ENCODE results near the gene MRPS22. TPM values are rescaled to one million over a fixed set of nuclear protein-coding genes. Genes with fewer than 3 reads are reported as not detected.

The MRPS22 gene
- total RNA-seq, 1 experiment from 2014 or later: 45.7 TPM

DNA sequence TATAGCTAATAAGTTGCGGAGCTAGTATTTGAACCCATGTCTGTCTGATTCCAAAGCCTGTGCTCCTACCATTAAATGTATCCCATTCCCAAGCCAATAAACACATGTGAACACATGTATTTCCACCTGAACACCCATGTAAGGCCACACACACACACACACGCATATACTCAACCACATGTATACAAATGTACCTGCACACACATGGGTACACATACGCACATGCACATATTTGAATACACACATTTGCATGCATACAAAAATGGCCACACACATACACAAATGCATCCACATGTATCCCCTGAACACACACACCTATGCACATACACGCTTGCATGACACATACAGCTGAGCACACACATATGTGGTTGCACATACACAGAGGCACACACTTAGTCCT lies 5.4 kb upstream of the MRPS22 start:
- Histone ChIP-seq H4K91ac (ENCODE audit: insufficient read length, low read depth, low read length) (no peak overlapping the region), H3K4ac (ENCODE audit: low read depth, low read length) (no peak overlapping the region), H3K14ac (ENCODE audit: insufficient read depth, low read length) (no peak overlapping the region), H3K18ac (ENCODE audit: insufficient read length, low read depth, low read length) (no peak overlapping the region), H3K4me2 (ENCODE audit: insufficient read depth, insufficient read length, low read length) (no peak overlapping the region), H3T11ph (ENCODE audit: low read length) (no peak overlapping the region), H2BK12ac (ENCODE audit: insufficient read length, low read depth, low read length) (no peak overlapping the region), H3K27me3 (ENCODE audit: insufficient read depth, low read length) (no peaks in the 10 kb centered on the region), H2AK5ac (ENCODE audit: insufficient read length, low read length) (no peak overlapping the region), H4K20me1 (ENCODE audit: control insufficient read depth, insufficient read depth, insufficient read length) (no peaks in the 10 kb centered on the region), H2BK20ac (ENCODE audit: low read depth, low read length, poor library complexity, severe bottlenecking) (no peak overlapping the region), H2BK5ac (ENCODE audit: insufficient read length, low read length) (no peak overlapping the region), H4K8ac (replicated peaks; ENCODE audit: insufficient read length, low read depth, low read length) (no peak overlapping the region), H3K23me2 (ENCODE audit: insufficient read length, low read depth, low read length, poor library complexity, severe bottlenecking) (no peaks in the 10 kb centered on the region), H3K9me3 (ENCODE audit: control insufficient read depth, low read depth, low read length) (no peaks in the 10 kb centered on the region), H3K27ac (ENCODE audit: insufficient read length, low read depth, low read length) (no peak overlapping the region), H3K9ac (ENCODE audit: extremely low read depth, insufficient read length, low read length) (no peak overlapping the region), H2AFZ (ENCODE audit: low read length) (no peak overlapping the region), H3K4me1 (ENCODE audit: insufficient read depth, low read length) (no peaks in the 10 kb centered on the region), H3K56ac (ENCODE audit: insufficient read length, low read depth, low read length) (no peak overlapping the region), H3K79me1 (ENCODE audit: insufficient read depth, low read depth, low read length, poor library complexity, severe bottlenecking) (no peaks in the 10 kb centered on the region), H2BK120ac (ENCODE audit: low read depth, low read length, poor library complexity, severe bottlenecking) (no peak overlapping the region), H3K79me2 (ENCODE audit: insufficient read depth, low read length) (no peaks in the 10 kb centered on the region), H4K5ac (ENCODE audit: insufficient read length, low read depth, low read length) (no peak overlapping the region), H3K23ac (ENCODE audit: insufficient read length, low read depth, low read length) (no peak overlapping the region), H2BK15ac (ENCODE audit: low read depth, low read length) (no peak overlapping the region)
- WGBS (ENCODE audit: extremely low coverage, insufficient read length, low lambda C conversion rate): no CpG with 5 or more reads among the region's 4 CpGs
- Mint-ChIP-seq H3K9me3 (peaks cover 0 to 5% of the 10 kb centered on the region in 2 experiments; a peak in 2 of 5 replicates), H3K27me3 (ENCODE audit: low read depth) (peaks cover 76% of the 10 kb centered on the region), H3K4me3 (no peak overlapping the region), H3K4me1 (peaks cover 0 to 7% of the 10 kb centered on the region in 2 experiments; a peak in 2 of 4 replicates), H3K27ac (no peak overlapping the region), H3K36me3 (ENCODE audit: insufficient read depth in 1 of 3, low read depth in 3 of 3) (peaks cover 0 to 5% (median 3%) of the 10 kb centered on the region in 3 experiments; a peak in 1 of 7 replicates)
- no peak for DNase-seq
- TF ChIP-seq, protein P1, sequence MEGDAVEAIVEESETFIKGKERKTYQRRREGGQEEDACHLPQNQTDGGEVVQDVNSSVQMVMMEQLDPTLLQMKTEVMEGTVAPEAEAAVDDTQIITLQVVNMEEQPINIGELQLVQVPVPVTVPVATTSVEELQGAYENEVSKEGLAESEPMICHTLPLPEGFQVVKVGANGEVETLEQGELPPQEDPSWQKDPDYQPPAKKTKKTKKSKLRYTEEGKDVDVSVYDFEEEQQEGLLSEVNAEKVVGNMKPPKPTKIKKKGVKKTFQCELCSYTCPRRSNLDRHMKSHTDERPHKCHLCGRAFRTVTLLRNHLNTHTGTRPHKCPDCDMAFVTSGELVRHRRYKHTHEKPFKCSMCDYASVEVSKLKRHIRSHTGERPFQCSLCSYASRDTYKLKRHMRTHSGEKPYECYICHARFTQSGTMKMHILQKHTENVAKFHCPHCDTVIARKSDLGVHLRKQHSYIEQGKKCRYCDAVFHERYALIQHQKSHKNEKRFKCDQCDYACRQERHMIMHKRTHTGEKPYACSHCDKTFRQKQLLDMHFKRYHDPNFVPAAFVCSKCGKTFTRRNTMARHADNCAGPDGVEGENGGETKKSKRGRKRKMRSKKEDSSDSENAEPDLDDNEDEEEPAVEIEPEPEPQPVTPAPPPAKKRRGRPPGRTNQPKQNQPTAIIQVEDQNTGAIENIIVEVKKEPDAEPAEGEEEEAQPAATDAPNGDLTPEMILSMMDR (conservative IDR thresholded peaks at IDR 0.05): no peak

Data from H9 (cell line).